Fibroblast of lung (primary cell): ENCODE results near the gene FRMD4A. TPM values are rescaled to one million over a fixed set of nuclear protein-coding genes. Genes with fewer than 3 reads are reported as not detected.

Experiments
- DNase-seq, 2 donors: peaks; one replicate each; pipeline versions ENCODE4 v3.0.0 to v3.0.0-alpha.2; 2010; ENCODE audit warnings: low read depth in 2 of 2
- H2AFZ ChIP-seq: 2 replicates; pipeline ENCODE4 v1.5.1; 2012; ENCODE audit warnings: low read length, control low read depth, inconsistent platforms
- H3K27ac ChIP-seq: 2 replicates; pipeline ENCODE4 v1.5.1; 2011; ENCODE audit warnings: low read length, control low read depth; ENCODE audit not compliant: insufficient read depth
- H3K27me3 ChIP-seq: 2 replicates; pipeline ENCODE4 v1.5.1; 2011; ENCODE audit warnings: mild to moderate bottlenecking, low read length; ENCODE audit not compliant: control insufficient read depth, insufficient read depth
- H3K36me3 ChIP-seq: 2 replicates; pipeline ENCODE4 v1.5.1; 2011; ENCODE audit warnings: low read length; ENCODE audit not compliant: control insufficient read depth, insufficient read depth
- H3K4me1 ChIP-seq: 2 replicates; pipeline ENCODE4 v1.5.1; 2011; ENCODE audit warnings: low read length; ENCODE audit not compliant: control insufficient read depth, insufficient read depth; ENCODE audit errors: extremely low read depth
- H3K4me2 ChIP-seq: 2 replicates; pipeline ENCODE4 v1.5.1; 2011; ENCODE audit warnings: low read length, control low read depth; ENCODE audit not compliant: insufficient read depth; ENCODE audit errors: extremely low read depth
- H3K4me3 ChIP-seq, 4 experiments: fragments of 200-600 bp in 1 of 4; sonication (generic) in 1 of 4; replicated peaks in 1 of 4; 2 replicates each; pipeline ENCODE4 v1.5.1; 2011 to 2016; ENCODE audit warnings: low read length in 4 of 4, low read depth in 3 of 4, mild to moderate bottlenecking in 3 of 4, control low read depth in 2 of 4, inconsistent platforms in 1 of 4, mixed read lengths in 1 of 4; ENCODE audit not compliant: insufficient read depth in 1 of 4; ENCODE audit errors: control extremely low read depth in 1 of 4
- H3K79me2 ChIP-seq: 2 replicates; pipeline ENCODE4 v1.5.1; 2012; ENCODE audit warnings: mild to moderate bottlenecking, low read length, inconsistent platforms; ENCODE audit not compliant: control insufficient read depth, insufficient read depth
- H3K9ac ChIP-seq: 2 replicates; pipeline ENCODE4 v1.5.1; 2011; ENCODE audit warnings: mild to moderate bottlenecking, low read length, control low read depth; ENCODE audit not compliant: insufficient read depth
- H3K9me3 ChIP-seq: 2 replicates; pipeline ENCODE4 v1.5.1; 2012; ENCODE audit warnings: low read depth, low read length; ENCODE audit not compliant: control insufficient read depth, insufficient read depth
- H4K20me1 ChIP-seq: 2 replicates; pipeline ENCODE4 v1.5.1; 2011; ENCODE audit warnings: low read length; ENCODE audit not compliant: control insufficient read depth, insufficient read depth; ENCODE audit errors: extremely low read depth
- EZH2 ChIP-seq: IDR thresholded peaks from 2 replicates; pipeline ENCODE4 v1.5.1; 2012; ENCODE audit warnings: low read length, control low read depth, mild to moderate bottlenecking; ENCODE audit errors: missing control alignments
- polyA plus RNA-seq, 2 donors: library from polyadenylated mRNA; depleted of rRNA in 1 of 2; stranded (reverse) in 1 of 2; unstranded in 1 of 2; fragments of >200 nt; gene quantifications; 2 replicates each; pipeline ENCODE4 v1.2.1, GENCODE V29; 2011 to 2012; ENCODE audit warnings: missing spikeins in 1 of 2
- total RNA-seq: library from RNA; depleted of rRNA; stranded (reverse); fragments of >200 nt; gene quantifications from 2 replicates; pipeline ENCODE4 v1.2.1, GENCODE V29; 2014
- TF ChIP-seq, protein P1 (sequence below), 2 donors: IDR thresholded peaks in 1 of 2; conservative IDR thresholded peaks in 1 of 2; 1 replicate in 1 of 2; 2 replicates in 1 of 2; pipeline ENCODE4 v1.5.1; 2011 to 2012; ENCODE audit warnings: low read length in 2 of 2, control low read depth in 1 of 2, inconsistent platforms in 1 of 2, low read depth in 1 of 2, mild to moderate bottlenecking in 1 of 2

Gene FRMD4A
- total and polyA plus RNA-seq, 2 donors (not counting 1 experiment from before 2014, with no cell fraction given): 26.9 to 63.6 TPM

DNA sequence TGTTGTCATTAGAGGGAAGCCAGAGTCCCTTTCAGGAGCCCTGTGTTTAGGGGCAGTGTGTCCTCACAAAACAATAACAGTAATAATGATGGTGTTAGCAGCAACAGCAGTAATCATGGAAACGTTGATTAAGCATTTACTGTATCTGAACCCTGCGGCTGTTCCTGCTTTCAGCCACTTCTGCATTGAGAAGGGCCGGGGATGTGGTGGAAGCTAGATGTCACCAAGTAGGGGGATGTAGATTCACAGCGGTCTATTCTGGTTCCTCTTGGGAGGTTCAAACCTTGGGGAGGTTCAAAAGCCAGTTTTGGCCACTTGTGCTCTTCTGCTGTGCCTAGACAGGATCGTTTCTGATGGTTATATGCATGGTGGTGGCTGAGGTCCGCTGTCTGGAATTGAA lies 699.1 kb downstream of the FRMD4A start:
- H3K4me2 ChIP-seq: no peak overlapping the region
- peaks cover 2% of the 10 kb centered on the region for H3K36me3 ChIP-seq
- H3K79me2 ChIP-seq: no peaks in the 10 kb centered on the region
- H3K27ac ChIP-seq: no peak overlapping the region
- H3K9me3 ChIP-seq: no peaks in the 10 kb centered on the region
- no peak overlapping the region for H2AFZ ChIP-seq
- no peaks in the 10 kb centered on the region for H4K20me1 ChIP-seq
- H3K4me1 ChIP-seq: peaks cover 8% of the 10 kb centered on the region
- no peaks in the 10 kb centered on the region for H3K27me3 ChIP-seq
- TF ChIP-seq, protein P1, sequence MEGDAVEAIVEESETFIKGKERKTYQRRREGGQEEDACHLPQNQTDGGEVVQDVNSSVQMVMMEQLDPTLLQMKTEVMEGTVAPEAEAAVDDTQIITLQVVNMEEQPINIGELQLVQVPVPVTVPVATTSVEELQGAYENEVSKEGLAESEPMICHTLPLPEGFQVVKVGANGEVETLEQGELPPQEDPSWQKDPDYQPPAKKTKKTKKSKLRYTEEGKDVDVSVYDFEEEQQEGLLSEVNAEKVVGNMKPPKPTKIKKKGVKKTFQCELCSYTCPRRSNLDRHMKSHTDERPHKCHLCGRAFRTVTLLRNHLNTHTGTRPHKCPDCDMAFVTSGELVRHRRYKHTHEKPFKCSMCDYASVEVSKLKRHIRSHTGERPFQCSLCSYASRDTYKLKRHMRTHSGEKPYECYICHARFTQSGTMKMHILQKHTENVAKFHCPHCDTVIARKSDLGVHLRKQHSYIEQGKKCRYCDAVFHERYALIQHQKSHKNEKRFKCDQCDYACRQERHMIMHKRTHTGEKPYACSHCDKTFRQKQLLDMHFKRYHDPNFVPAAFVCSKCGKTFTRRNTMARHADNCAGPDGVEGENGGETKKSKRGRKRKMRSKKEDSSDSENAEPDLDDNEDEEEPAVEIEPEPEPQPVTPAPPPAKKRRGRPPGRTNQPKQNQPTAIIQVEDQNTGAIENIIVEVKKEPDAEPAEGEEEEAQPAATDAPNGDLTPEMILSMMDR (conservative IDR thresholded peaks at IDR 0.05 in 1 of 2, IDR thresholded peaks at IDR 0.05 in 1 of 2; ENCODE audit: low read depth in 1 of 2, low read length in 2 of 2): no peak
- TF ChIP-seq EZH2: no peak
- DNase-seq: no peak
- no peak overlapping the region for H3K9ac ChIP-seq
- H3K4me3 ChIP-seq: no peak overlapping the region

- Histone ChIP-seq H3K79me2 (no peaks in the 10 kb centered on the region), H3K4me2 (no peak overlapping the region), H3K27ac (no peak overlapping the region), H3K36me3 (peaks cover 2% of the 10 kb centered on the region), H4K20me1 (no peaks in the 10 kb centered on the region), H3K27me3 (no peaks in the 10 kb centered on the region), H2AFZ (no peak overlapping the region), H3K4me1 (peaks cover 8% of the 10 kb centered on the region), H3K9me3 (no peaks in the 10 kb centered on the region), H3K4me3 (no peak overlapping the region), H3K9ac (no peak overlapping the region)
- no peak for DNase-seq
- no peak for TF ChIP-seq EZH2
- TF ChIP-seq, protein P1 (conservative IDR thresholded peaks at IDR 0.05 in 1 of 2, IDR thresholded peaks at IDR 0.05 in 1 of 2; ENCODE audit: low read depth in 1 of 2, low read length in 2 of 2): no peak
Measured at GRCh38 chr10:13630231-13630630, 700.5 kb downstream of the FRMD4A start.

GRCh38 chr10:13629116-13629515 lies 701.6 kb downstream of the FRMD4A start:
- Histone ChIP-seq H2AFZ (no peak overlapping the region), H3K4me1 (peaks cover 5% of the 10 kb centered on the region), H4K20me1 (no peaks in the 10 kb centered on the region), H3K79me2 (no peaks in the 10 kb centered on the region), H3K9me3 (no peaks in the 10 kb centered on the region), H3K9ac (no peak overlapping the region), H3K4me2 (no peak overlapping the region), H3K27ac (no peak overlapping the region), H3K36me3 (peaks cover 2% of the 10 kb centered on the region), H3K27me3 (no peaks in the 10 kb centered on the region), H3K4me3 (no peak overlapping the region)
- DNase-seq: peak in 1 of 2 donors; percentile 54
- no peak for TF ChIP-seq EZH2
- TF ChIP-seq, protein P1 (conservative IDR thresholded peaks at IDR 0.05 in 1 of 2, IDR thresholded peaks at IDR 0.05 in 1 of 2; ENCODE audit: low read depth in 1 of 2, low read length in 2 of 2): no peak
